Motor neuron (in vitro differentiated cells): ENCODE data around the gene SMARCD3. TPM values are rescaled to one million over a fixed set of nuclear protein-coding genes. Genes with fewer than 3 reads are reported as not detected.

Experiments used
- ATAC-seq, 8 experiments: fragments of 200-7000 bp; cut with Tn5 transposase; replicated peaks in 6 of 8; 2 replicates each; pipeline ENCODE4 v1.8.0; 2021; ENCODE audit warnings: mild to moderate bottlenecking in 8 of 8, moderate library complexity in 8 of 8
- H3K27ac ChIP-seq, 2 donors: fragments of 250-450 bp; sonication (Bioruptor Pico); 2 replicates each; pipeline ENCODE4 v1.9.0; 2021; ENCODE audit warnings: antibody characterized with exemption in 2 of 2, mild to moderate bottlenecking in 2 of 2, moderate library complexity in 1 of 2
- H3K4me1 ChIP-seq, 2 donors: fragments of 250-450 bp; sonication (Bioruptor Pico); replicated peaks in 1 of 2; 2 replicates each; pipeline ENCODE4 v1.6.1; 2021; ENCODE audit warnings: antibody characterized with exemption in 2 of 2, mild to moderate bottlenecking in 2 of 2, moderate library complexity in 1 of 2
- H3K4me3 ChIP-seq, 5 donors: fragments of 250-450 bp; sonication (Bioruptor Pico); 2 replicates each; pipeline ENCODE4 v1.9.0; 2021; ENCODE audit warnings: antibody characterized with exemption in 5 of 5, mild to moderate bottlenecking in 5 of 5, moderate library complexity in 4 of 5
- WGBS, 10 experiments: fragments of 450-650 bp; shearing (Covaris generic); methylation state at CpG; one replicate each; pipeline ENCODE4 v1.0.0; 2022; 5-methylcytosine and 5-hydroxymethylcytosine counted together
- in situ Hi-C, 9 experiments: fragments of 400-800 bp; cut with MboI; loops; one replicate each; pipeline ENCODE4 v1.15.0; 2021; ENCODE audit warnings: low sequenced_read_pairs in 9 of 9, low pct_unique_long_range_greater_than_20kb in 2 of 9; ENCODE audit not compliant: unreplicated experiment in 9 of 9
- total RNA-seq, 8 experiments: library from RNA; unstranded; fragments of 300-600 nt; gene quantifications; 2 replicates each; pipeline versions ENCODE4 v1.2.3 to v1.2.4, GENCODE V29; 2022

Gene SMARCD3
- total RNA-seq, 8 experiments from 2014 or later, result 12.8 to 88.7 (median 35.0) TPM

- ATAC-seq, result no peak
- Histone ChIP-seq H3K4me1 (peaks cover 5 to 14% of the 10 kb centered on the region in 2 donors), H3K27ac (no peak overlapping the region), H3K4me3 (peak overlapping the region; percentile 40 to 52 (median 49))
- 0 to 75% (median 36%) methylated on average over 1 to 6 of the region's 8 CpGs; no CpG with 5 or more reads in 1 of the 10 experiments for WGBS, 10 experiments
- in situ Hi-C loops, result no loop called here
Measured at GRCh38 chr7:151225948-151226510, 22.5 kb downstream of the SMARCD3 start.

GRCh38 chr7:151223728-151224127 lies 24.8 kb downstream of the SMARCD3 start:
- H3K4me3 ChIP-seq, result no peak overlapping the region
- no peak for ATAC-seq
- H3K4me1 ChIP-seq, result peaks cover 5 to 14% of the 10 kb centered on the region in 2 donors
- no peak overlapping the region for H3K27ac ChIP-seq
- in situ Hi-C loops, result no loop called here
- 85 to 100% (median 92%) methylated on average over 1 to 8 of the region's 14 CpGs; no CpG with 5 or more reads in 2 of the 10 experiments for WGBS, 10 experiments

- ATAC-seq, result no peak
- Histone ChIP-seq H3K4me1 (no peaks in the 10 kb centered on the region), H3K4me3 (no peak overlapping the region), H3K27ac (no peak overlapping the region)
- in situ Hi-C loops, result no loop called here
- WGBS, 10 experiments, result 93 to 100% (median 98%) methylated on average over 3 to 8 of the region's 9 CpGs; no CpG with 5 or more reads in 7 of the 10 experiments
Measured at GRCh38 chr7:151218170-151218569, 30.3 kb downstream of the SMARCD3 start.

- Histone ChIP-seq H3K27ac (no peak overlapping the region), H3K4me1 (no peaks in the 10 kb centered on the region), H3K4me3 (no peak overlapping the region)
- no peak for ATAC-seq
- in situ Hi-C loops, result no loop called here
- 94 to 100% (median 100%) methylated on average over 1 to 4 of the region's 5 CpGs; no CpG with 5 or more reads in 2 of the 10 experiments for WGBS, 10 experiments
Measured at GRCh38 chr7:151215396-151215795, 33.1 kb downstream of the SMARCD3 start.

GRCh38 chr7:151213826-151214225 lies 34.7 kb downstream of the SMARCD3 start:
- no peak for ATAC-seq
- 80 to 100% (median 82%) methylated on average over 1 to 3 of the region's 3 CpGs; no CpG with 5 or more reads in 5 of the 10 experiments for WGBS, 10 experiments
- in situ Hi-C loops, result no loop called here
- H3K27ac ChIP-seq, result no peak overlapping the region
- H3K4me3 ChIP-seq, result no peak overlapping the region
- H3K4me1 ChIP-seq, result no peaks in the 10 kb centered on the region

- in situ Hi-C loops, result no loop called here
- no peak for ATAC-seq
- Histone ChIP-seq H3K27ac (no peak overlapping the region), H3K4me1 (no peaks in the 10 kb centered on the region), H3K4me3 (no peak overlapping the region)
- WGBS, 10 experiments, result 60 to 100% (median 96%) methylated on average over 1 to 3 of the region's 5 CpGs; no CpG with 5 or more reads in 4 of the 10 experiments
Measured at GRCh38 chr7:151212626-151213025, 35.9 kb downstream of the SMARCD3 start.

- Histone ChIP-seq H3K4me1 (peaks cover 5% of the 10 kb centered on the region in 2 donors), H3K27ac (no peak overlapping the region), H3K4me3 (no peak overlapping the region)
- 83 to 100% (median 95%) methylated on average over 1 to 3 of the region's 3 CpGs; no CpG with 5 or more reads in 4 of the 10 experiments for WGBS, 10 experiments
- in situ Hi-C loops, result no loop called here
- no peak for ATAC-seq
Measured at GRCh38 chr7:151211155-151211772, 37.2 kb downstream of the SMARCD3 start.

- in situ Hi-C loops, result no loop called here
- H3K27ac ChIP-seq, result no peak within 1 kb of the TSS
- H3K4me1 ChIP-seq, result peaks cover 5% of the 10 kb centered on the region in 2 donors
- ATAC-seq, result no peak
- WGBS, 10 experiments, result 29 to 100% (median 75%) methylated on average over 1 to 5 of the region's 17 CpGs; no CpG with 5 or more reads in 5 of the 10 experiments
- H3K4me3 ChIP-seq, result no peak within 1 kb of the TSS
Measured at GRCh38 chr7:151210087-151210854, 38.2 kb downstream of the SMARCD3 start, which contains the start of gene H2BK1. H2BK1 (minus strand) TSS chr7:151210488; CDS start chr7:151210318, 170 bp downstream.

- Histone ChIP-seq H3K4me1 (peaks cover 5% of the 10 kb centered on the region in 2 donors), H3K4me3 (no peak overlapping the region), H3K27ac (no peak overlapping the region)
- in situ Hi-C loops, result no loop called here
- 0 to 100% (median 82%) methylated on average over 1 to 5 of the region's 6 CpGs; no CpG with 5 or more reads in 2 of the 10 experiments for WGBS, 10 experiments
- no peak for ATAC-seq
Measured at GRCh38 chr7:151209588-151209987, 38.9 kb downstream of the SMARCD3 start.

- WGBS, 10 experiments, result 0 to 85% (median 41%) methylated on average over 1 to 9 of the region's 9 CpGs
- in situ Hi-C loops, result no loop called here
- Histone ChIP-seq H3K4me3 (no peak overlapping the region), H3K27ac (no peak overlapping the region), H3K4me1 (peaks cover 5% of the 10 kb centered on the region in 2 donors)
- ATAC-seq, result peak in 3 of 8 experiments; percentile 52 to 89 (median 86)
Measured at GRCh38 chr7:151208253-151208862, 40.1 kb downstream of the SMARCD3 start.

GRCh38 chr7:151207804-151208203 lies 40.7 kb downstream of the SMARCD3 start:
- H3K4me1 ChIP-seq, result peaks cover 5% of the 10 kb centered on the region in 2 donors
- no peak overlapping the region for H3K27ac ChIP-seq
- in situ Hi-C loops, result no loop called here
- H3K4me3 ChIP-seq, result no peak overlapping the region
- WGBS, 10 experiments, result 3 to 88% (median 80%) methylated on average over 1 to 8 of the region's 12 CpGs; no CpG with 5 or more reads in 7 of the 10 experiments
- ATAC-seq, result no peak

GRCh38 chr7:151207315-151207714 lies 41.2 kb downstream of the SMARCD3 start:
- WGBS, 10 experiments, result 51 to 79% (median 64%) methylated on average over 2 to 7 of the region's 9 CpGs; no CpG with 5 or more reads in 1 of the 10 experiments
- H3K4me3 ChIP-seq, result no peak overlapping the region
- no peak for ATAC-seq
- in situ Hi-C loops, result no loop called here
- H3K27ac ChIP-seq, result no peak overlapping the region
- peaks cover 5% of the 10 kb centered on the region in 2 donors for H3K4me1 ChIP-seq
